Naive thymus-derived CD4-positive, alpha-beta T cell (primary cell): ENCODE results near the gene PIP5K1B. TPM values are rescaled to one million over a fixed set of nuclear protein-coding genes. Genes with fewer than 3 reads are reported as not detected.
A peak's percentile ranks its signal among the peaks of the same experiment; 100 is the strongest.

Source experiments
- ATAC-seq: fragments of 150-1000 bp; cut with Tn5 transposase; 2 replicates; pipeline ENCODE4 v1.10.0; 2021; ENCODE audit warnings: mild to moderate bottlenecking, moderate library complexity
- CTCF ChIA-PET: fragments of 350-600 bp; sonication (Branson Sonifier 250); formaldehyde crosslinking; loops from one replicate; lab custom pipeline; 2021; ENCODE audit warnings: antibody characterized with exemption; lab: Charles Lee
- POLR2A ChIA-PET: fragments of 350-600 bp; sonication (Branson Sonifier 250); formaldehyde crosslinking; loops from one replicate; lab custom pipeline; 2021; ENCODE audit warnings: antibody characterized with exemption, inconsistent platforms; lab: Charles Lee
- DNase-seq, 9 donors: peaks; one replicate each; pipeline versions ENCODE4 v3.0.0 to v3.0.0-alpha.2; 2020 to 2022; ENCODE audit warnings: mixed read lengths in 1 of 9
- H3K27ac ChIP-seq: one replicate; pipeline ENCODE4 v1.7.0; 2013; ENCODE audit warnings: mild to moderate bottlenecking, low read depth, low read length, moderate library complexity
- H3K27me3 ChIP-seq, 2 donors: one replicate each; pipeline ENCODE4 v1.7.0; 2013; ENCODE audit warnings: low read length in 2 of 2, mild to moderate bottlenecking in 2 of 2, moderate library complexity in 2 of 2; ENCODE audit not compliant: control insufficient read depth in 2 of 2, insufficient read depth in 2 of 2
- H3K36me3 ChIP-seq, 3 experiments: 1 replicate in 2 of 3; 2 replicates in 1 of 3; pipeline ENCODE4 v1.7.0; 2013; ENCODE audit warnings: low read length in 3 of 3, mild to moderate bottlenecking in 3 of 3, moderate library complexity in 1 of 3; ENCODE audit not compliant: insufficient read depth in 3 of 3, control insufficient read depth in 2 of 3
- H3K4me1 ChIP-seq, 2 donors: one replicate each; pipeline ENCODE4 v1.7.0; 2013; ENCODE audit warnings: low read length in 2 of 2, mild to moderate bottlenecking in 2 of 2, moderate library complexity in 1 of 2; ENCODE audit not compliant: control insufficient read depth in 2 of 2, insufficient read depth in 2 of 2
- H3K4me3 ChIP-seq: 2 replicates; pipeline ENCODE4 v1.7.0; 2013; ENCODE audit warnings: mild to moderate bottlenecking, low read length
- H3K9me3 ChIP-seq, 3 experiments: 1 replicate in 2 of 3; 2 replicates in 1 of 3; pipeline ENCODE4 v1.7.0; 2013; ENCODE audit warnings: low read length in 3 of 3; ENCODE audit not compliant: control insufficient read depth in 2 of 3
- H3K27ac Mint-ChIP-seq, 9 donors: one replicate each; pipeline ENCODE4 v1.8.0; 2020 to 2022; ENCODE audit warnings: mixed read lengths in 9 of 9, mild to moderate bottlenecking in 8 of 9, moderate library complexity in 5 of 9, inconsistent platforms in 2 of 9
- H3K27me3 Mint-ChIP-seq, 5 donors: one replicate each; pipeline ENCODE4 v1.8.0; 2021 to 2022; ENCODE audit warnings: mixed read lengths in 5 of 5, mild to moderate bottlenecking in 1 of 5
- H3K36me3 Mint-ChIP-seq, 5 donors: one replicate each; pipeline ENCODE4 v1.8.0; 2020 to 2022; ENCODE audit warnings: mixed read lengths in 5 of 5, mild to moderate bottlenecking in 3 of 5, inconsistent platforms in 1 of 5
- H3K4me1 Mint-ChIP-seq, 7 donors: one replicate each; pipeline ENCODE4 v1.8.0; 2020 to 2022; ENCODE audit warnings: mixed read lengths in 7 of 7, mild to moderate bottlenecking in 3 of 7, inconsistent platforms in 1 of 7
- H3K4me3 Mint-ChIP-seq, 10 donors: one replicate each; pipeline ENCODE4 v1.8.0; 2020 to 2022; ENCODE audit warnings: mild to moderate bottlenecking in 10 of 10, mixed read lengths in 10 of 10, moderate library complexity in 6 of 10, inconsistent platforms in 2 of 10
- H3K9me3 Mint-ChIP-seq, 11 donors: one replicate each; pipeline ENCODE4 v1.8.0; 2020 to 2022; ENCODE audit warnings: mixed read lengths in 11 of 11, mild to moderate bottlenecking in 4 of 11, inconsistent platforms in 1 of 11, moderate library complexity in 1 of 11
- intact Hi-C, 2 donors: fragments of 100-400 bp; cut with micrococcal nuclease; formaldehyde crosslinking; loops; one replicate each; pipeline ENCODE4 v1.15.1; 2023
- polyA plus RNA-seq, 2 donors: library from polyadenylated mRNA; unstranded; fragments of 300-500 nt; fragmentation: Illumina TruSeq; gene quantifications; one replicate each; pipeline ENCODE4 v1.2.3, GENCODE V29; 2021
- total RNA-seq, 6 experiments: library from RNA in 5 of 6; stranded (reverse) in 5 of 6; gene quantifications; 1 replicate in 5 of 6; 2 replicates in 1 of 6; pipeline ENCODE4 v1.2.3 and lab custom pipeline; 2021 to 2026

PIP5K1B gene
- total and polyA plus RNA-seq, 7 experiments from 2014 or later = 0.08 to 4.2 (median 0.54) TPM

DNA sequence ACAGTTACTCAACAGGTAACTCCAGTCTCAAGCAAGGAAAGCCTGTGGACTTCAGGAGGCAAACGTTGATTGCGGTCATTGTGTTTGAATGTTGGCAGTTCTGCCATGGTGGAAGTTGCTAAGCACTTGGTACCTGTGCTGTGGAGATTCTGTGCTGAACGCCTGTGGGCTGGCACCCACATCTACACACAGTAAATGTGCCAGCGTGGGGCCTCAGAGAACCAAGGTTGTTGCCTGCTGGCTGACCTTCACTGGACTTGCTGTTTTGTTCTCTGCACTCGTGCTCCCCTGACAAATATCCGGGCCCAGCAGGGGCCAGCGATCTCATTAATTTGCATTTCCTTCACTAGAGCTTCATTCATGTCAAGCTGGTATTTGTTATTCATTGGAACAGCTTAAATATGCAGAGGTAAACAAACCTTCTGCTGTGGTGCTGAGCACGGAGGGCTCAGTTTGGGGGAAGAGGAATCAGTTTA is 167.0 kb downstream of the PIP5K1B start:
- Histone ChIP-seq H3K27ac (no peak overlapping the region), H3K27me3 (no peaks in the 10 kb centered on the region), H3K4me1 (no peaks in the 10 kb centered on the region), H3K36me3 (no peaks in the 10 kb centered on the region), H3K9me3 (no peaks in the 10 kb centered on the region), H3K4me3 (no peak overlapping the region)
- CTCF ChIA-PET = no interaction called here
- no peak for DNase-seq
- ATAC-seq = no peak
- Mint-ChIP-seq H3K9me3 (no peaks in the 10 kb centered on the region), H3K4me1 (no peaks in the 10 kb centered on the region), H3K27ac (no peak overlapping the region), H3K4me3 (no peak overlapping the region), H3K36me3 (no peaks in the 10 kb centered on the region), H3K27me3 (no peaks in the 10 kb centered on the region)
- intact Hi-C loops = no loop called here
- POLR2A ChIA-PET = interaction anchor here (0.5 kb wide), 1 partner anchor 148 kb away, joined by 3 read pairs; no protein-coding TSS in a partner anchor

DNA sequence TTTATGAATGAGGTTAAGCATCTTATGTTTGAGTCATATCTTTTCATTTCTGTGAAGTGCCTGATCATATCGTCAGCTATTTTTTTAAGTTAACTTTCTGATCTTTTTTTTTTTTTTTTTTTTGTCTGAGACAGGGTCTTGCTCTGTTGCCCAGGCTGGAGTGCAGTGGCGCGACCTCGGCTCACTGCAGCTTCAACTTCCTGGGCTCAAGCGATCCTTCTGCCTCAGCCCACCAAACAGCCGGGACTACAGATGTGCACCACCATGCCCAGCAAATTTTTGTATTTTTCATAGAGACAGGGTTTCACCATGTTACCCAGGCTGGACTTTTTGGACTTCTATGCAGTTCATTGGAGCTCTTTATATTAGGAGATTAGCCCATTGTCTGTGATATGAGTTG is 168.1 kb downstream of the PIP5K1B start:
- Mint-ChIP-seq H3K4me1 (no peaks in the 10 kb centered on the region), H3K27me3 (peaks cover 0 to 2% (median 0%) of the 10 kb centered on the region in 5 donors), H3K9me3 (no peaks in the 10 kb centered on the region), H3K27ac (no peak overlapping the region), H3K4me3 (no peak overlapping the region), H3K36me3 (no peaks in the 10 kb centered on the region)
- Histone ChIP-seq H3K27ac (no peak overlapping the region), H3K27me3 (no peaks in the 10 kb centered on the region), H3K9me3 (no peaks in the 10 kb centered on the region), H3K4me1 (no peaks in the 10 kb centered on the region), H3K4me3 (no peak overlapping the region), H3K36me3 (no peaks in the 10 kb centered on the region)
- CTCF ChIA-PET = interaction anchor here (0.6 kb wide), 1 partner anchor 34 kb away, joined by 4 read pairs; no protein-coding TSS in a partner anchor
- POLR2A ChIA-PET = no interaction called here
- intact Hi-C loops = no loop called here
- no peak for DNase-seq
- ATAC-seq = no peak

DNA sequence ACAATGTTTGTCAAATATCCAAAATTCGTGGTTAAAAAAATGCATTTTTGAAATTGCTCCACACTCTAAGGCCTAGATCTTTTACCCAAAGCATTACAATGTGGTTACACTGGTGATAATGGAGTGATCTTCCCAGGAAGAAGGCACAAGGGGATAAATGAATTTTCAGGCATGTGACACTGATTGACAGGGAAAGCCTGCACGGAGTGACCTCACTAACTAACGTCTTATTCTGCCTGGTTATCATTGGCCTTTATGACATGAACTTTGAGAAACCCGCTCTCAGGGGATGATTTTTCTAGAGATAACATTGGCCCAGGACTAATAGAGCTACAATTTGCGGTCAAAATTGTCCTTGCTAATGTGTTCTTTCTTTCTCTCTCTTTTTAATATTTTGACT is 171.2 kb downstream of the PIP5K1B start:
- Mint-ChIP-seq H3K27ac (no peak overlapping the region), H3K9me3 (no peaks in the 10 kb centered on the region), H3K27me3 (peaks cover 0 to 2% (median 0%) of the 10 kb centered on the region in 5 donors), H3K4me1 (no peaks in the 10 kb centered on the region), H3K36me3 (peaks cover 0 to 1% (median 0%) of the 10 kb centered on the region in 5 donors), H3K4me3 (no peak overlapping the region)
- no peaks in the 10 kb centered on the region for H3K27me3 ChIP-seq
- DNase-seq (no peak), ATAC-seq (no peak)
- no peaks in the 10 kb centered on the region for H3K9me3 ChIP-seq
- intact Hi-C loops = no loop called here
- ChIA-PET POLR2A (no interaction called here), CTCF (no interaction called here)
- H3K36me3 ChIP-seq = no peaks in the 10 kb centered on the region
- no peak overlapping the region for H3K4me3 ChIP-seq
- H3K27ac ChIP-seq = no peak overlapping the region
- H3K4me1 ChIP-seq = no peaks in the 10 kb centered on the region

DNA sequence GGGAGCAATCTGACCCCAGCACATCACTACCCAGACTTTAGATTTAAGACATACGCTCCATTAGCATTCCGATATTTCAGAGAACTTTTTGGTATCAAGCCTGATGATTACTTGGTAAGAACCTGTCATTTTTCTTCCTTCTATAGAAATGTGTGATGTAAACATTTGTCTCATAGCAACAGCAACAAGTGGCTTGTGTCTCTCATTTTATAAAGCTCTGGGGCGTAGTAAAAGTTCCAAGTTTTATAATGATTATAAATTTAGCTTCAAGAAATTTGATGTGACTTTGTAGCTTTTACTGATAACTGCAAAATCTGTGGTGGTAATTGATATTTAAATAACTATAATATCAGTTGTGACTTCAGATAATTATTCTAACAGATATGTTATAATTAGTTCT is 171.6 kb downstream of the PIP5K1B start:
- Histone ChIP-seq H3K27me3 (no peaks in the 10 kb centered on the region), H3K36me3 (no peaks in the 10 kb centered on the region), H3K4me1 (no peaks in the 10 kb centered on the region), H3K27ac (no peak overlapping the region), H3K4me3 (no peak overlapping the region), H3K9me3 (no peaks in the 10 kb centered on the region)
- H3K27ac Mint-ChIP-seq = no peak overlapping the region
- H3K9me3 Mint-ChIP-seq = no peaks in the 10 kb centered on the region
- H3K4me3 Mint-ChIP-seq = no peak overlapping the region
- H3K4me1 Mint-ChIP-seq = peaks cover 0 to 2% (median 0%) of the 10 kb centered on the region in 7 donors
- ATAC-seq = no peak
- CTCF ChIA-PET = no interaction called here
- POLR2A ChIA-PET = no interaction called here
- no peak for DNase-seq
- intact Hi-C loops = no loop called here
- H3K27me3 Mint-ChIP-seq = peaks cover 0 to 2% (median 0%) of the 10 kb centered on the region in 5 donors
- H3K36me3 Mint-ChIP-seq = peaks cover 0 to 1% (median 0%) of the 10 kb centered on the region in 5 donors

DNA sequence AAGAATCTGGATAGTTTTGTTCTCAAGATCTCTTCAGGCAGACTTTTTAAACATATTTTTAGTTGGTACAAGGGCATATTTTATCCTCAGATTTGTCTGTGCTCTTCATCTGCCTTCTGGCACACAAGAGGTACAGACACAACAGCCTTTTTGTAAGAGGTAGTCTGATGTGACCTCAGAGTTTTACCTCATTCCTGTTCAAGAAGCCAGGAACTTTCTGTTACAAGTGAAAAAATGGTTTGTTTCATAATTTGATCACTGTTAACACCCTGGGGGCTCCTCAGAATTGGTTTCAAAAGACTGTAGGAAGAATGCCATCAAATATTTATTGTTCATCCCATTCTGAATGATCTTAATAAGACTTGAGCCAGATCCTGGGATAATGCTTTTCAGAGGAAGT is 172.2 kb downstream of the PIP5K1B start:
- Mint-ChIP-seq H3K4me3 (no peak overlapping the region), H3K9me3 (no peaks in the 10 kb centered on the region), H3K27ac (no peak overlapping the region), H3K4me1 (peaks cover 0 to 6% (median 0%) of the 10 kb centered on the region in 7 donors), H3K27me3 (peaks cover 0 to 2% (median 0%) of the 10 kb centered on the region in 5 donors), H3K36me3 (peaks cover 0 to 1% (median 0%) of the 10 kb centered on the region in 5 donors)
- no peaks in the 10 kb centered on the region for H3K27me3 ChIP-seq
- no peak for DNase-seq
- no peak overlapping the region for H3K4me3 ChIP-seq
- H3K9me3 ChIP-seq = no peaks in the 10 kb centered on the region
- ATAC-seq = no peak
- no peaks in the 10 kb centered on the region for H3K36me3 ChIP-seq
- no peak overlapping the region for H3K27ac ChIP-seq
- no peaks in the 10 kb centered on the region for H3K4me1 ChIP-seq
- intact Hi-C loops = no loop called here
- ChIA-PET POLR2A (no interaction called here), CTCF (no interaction called here)

DNA sequence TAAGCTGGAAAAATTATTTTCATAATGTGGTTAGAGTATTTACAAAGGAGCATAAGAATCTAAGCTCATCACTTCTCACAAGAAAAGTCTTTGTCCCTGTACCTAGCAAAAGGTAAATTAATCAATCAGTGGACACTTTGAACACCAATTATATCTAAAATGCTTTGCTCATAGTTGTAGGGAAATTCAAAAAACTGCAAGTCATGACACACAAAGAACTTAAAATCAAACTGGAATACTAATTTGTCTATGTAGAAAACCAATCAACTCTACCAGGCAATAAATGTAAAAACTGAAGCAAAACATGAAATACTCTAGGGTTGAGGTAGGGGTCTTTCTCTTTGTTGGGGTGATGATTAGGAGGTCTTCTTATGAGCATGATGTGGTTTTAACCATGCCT is 173.4 kb downstream of the PIP5K1B start:
- H3K36me3 Mint-ChIP-seq = peaks cover 0 to 1% (median 0%) of the 10 kb centered on the region in 5 donors
- CTCF ChIA-PET = no interaction called here

DNA sequence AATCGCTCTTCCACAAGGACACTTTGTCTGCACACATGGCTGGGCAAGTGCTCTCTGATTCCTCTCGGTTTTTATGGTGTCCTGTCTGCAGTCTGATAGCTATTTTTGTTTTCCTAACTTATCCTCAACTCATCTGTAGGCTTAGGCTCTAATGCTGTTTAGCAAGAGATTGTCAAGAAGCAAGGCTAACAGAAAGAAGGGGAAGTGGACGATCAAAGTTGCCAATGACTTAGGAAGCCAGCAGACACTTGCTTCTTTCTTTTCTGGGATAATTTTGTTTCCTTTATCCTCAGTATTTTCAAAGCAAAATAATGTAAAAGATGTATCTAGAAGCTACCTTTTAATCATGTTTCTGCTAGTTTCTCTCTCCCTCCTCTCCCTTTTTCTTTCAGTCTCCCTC is 178.2 kb downstream of the PIP5K1B start:
- Histone ChIP-seq H3K27me3 (no peaks in the 10 kb centered on the region), H3K27ac (no peak overlapping the region), H3K4me1 (peaks cover 0 to 23% of the 10 kb centered on the region in 2 donors), H3K36me3 (no peaks in the 10 kb centered on the region), H3K4me3 (no peak overlapping the region), H3K9me3 (no peaks in the 10 kb centered on the region)
- DNase-seq = no peak
- peak overlapping the region in 2 of 9 donors; percentile 46 to 55 for H3K27ac Mint-ChIP-seq
- peaks cover 0 to 3% (median 0%) of the 10 kb centered on the region in 5 donors for H3K27me3 Mint-ChIP-seq
- no peak for ATAC-seq
- POLR2A ChIA-PET = no interaction called here
- peak overlapping the region in 5 of 10 donors; percentile 23 to 76 (median 66) for H3K4me3 Mint-ChIP-seq
- no peaks in the 10 kb centered on the region for H3K9me3 Mint-ChIP-seq
- CTCF ChIA-PET = interaction anchor here (0.7 kb wide), 1 partner anchor 153 kb away, joined by 4 read pairs; no protein-coding TSS in a partner anchor
- intact Hi-C loops = loop anchor here in 1 of 2 donors (10.0 kb wide), 1 partner anchor 52 kb away; no protein-coding TSS in a partner anchor
- peaks cover 13 to 54% (median 38%) of the 10 kb centered on the region in 7 donors for H3K4me1 Mint-ChIP-seq
- peaks cover 0 to 6% (median 0%) of the 10 kb centered on the region in 5 donors for H3K36me3 Mint-ChIP-seq

More for the DNA sequence above, 173.4 kb downstream of the PIP5K1B start:
- peaks cover 0 to 17% (median 5%) of the 10 kb centered on the region in 7 donors for H3K4me1 Mint-ChIP-seq
- Histone ChIP-seq H3K36me3 (no peaks in the 10 kb centered on the region), H3K4me1 (peaks cover 0 to 1% of the 10 kb centered on the region in 2 donors), H3K27ac (no peak overlapping the region), H3K9me3 (no peaks in the 10 kb centered on the region), H3K27me3 (no peaks in the 10 kb centered on the region), H3K4me3 (no peak overlapping the region)
- peaks cover 0 to 3% (median 0%) of the 10 kb centered on the region in 5 donors for H3K27me3 Mint-ChIP-seq
- H3K27ac Mint-ChIP-seq = peak overlapping the region in 1 of 9 donors; percentile 3
- no peak overlapping the region for H3K4me3 Mint-ChIP-seq
- POLR2A ChIA-PET = interaction anchor here (0.7 to 1.0 kb wide), 2 partner anchors 13 to 90 kb away, joined by 3 read pairs; no protein-coding TSS in a partner anchor
- no peaks in the 10 kb centered on the region for H3K9me3 Mint-ChIP-seq
- ATAC-seq (no peak), DNase-seq (no peak)
- intact Hi-C loops = no loop called here
